H1 (cell line): ENCODE data around the gene EXOSC5. TPM values are rescaled to one million over a fixed set of nuclear protein-coding genes. Genes with fewer than 3 reads are reported as not detected.

Experiments used
- CTCF ChIA-PET: fragments of 300-600 bp; sonication (Branson Sonifier 250); formaldehyde crosslinking; loops from one replicate; lab custom pipeline; 2021; ENCODE audit not compliant: partially characterized antibody; lab: Charles Lee
- POLR2A ChIA-PET: fragments of 300-600 bp; sonication (Branson Sonifier 250); formaldehyde crosslinking; loops from one replicate; lab custom pipeline; 2021; ENCODE audit warnings: inconsistent platforms; ENCODE audit not compliant: partially characterized antibody; lab: Charles Lee
- DNase-seq, 2 experiments: peaks; one replicate each; pipeline versions ENCODE4 v3.0.0 to v3.0.0-alpha.2; 2010 to 2022; ENCODE audit warnings: low spot score in 2 of 2, low read depth in 1 of 2, mixed read lengths in 1 of 2
- FAIRE-seq: peaks from 2 replicates; lab custom pipeline; 2011; peaks lifted over from hg19 to GRCh38; lab: Jason Lieb, UNC
- H2AFZ ChIP-seq: 2 replicates; pipeline ENCODE4 v1.8.1; 2012; ENCODE audit warnings: low read length, inconsistent platforms
- H2AK5ac ChIP-seq: 2 replicates; pipeline ENCODE4 v1.6.1; 2013; ENCODE audit warnings: low read depth, low read length
- H2BK120ac ChIP-seq: replicated peaks from 2 replicates; pipeline ENCODE3; 2013; ENCODE audit warnings: low read depth, low read length, inconsistent platforms
- H2BK12ac ChIP-seq: 2 replicates; pipeline ENCODE4 v1.6.1; 2013; ENCODE audit warnings: low read depth, low read length
- H2BK15ac ChIP-seq: 2 replicates; pipeline ENCODE4 v1.6.1; 2013; ENCODE audit warnings: low read length
- H2BK20ac ChIP-seq: 2 replicates; pipeline ENCODE4 v1.6.1; 2013; ENCODE audit warnings: low read length
- H2BK5ac ChIP-seq: 2 replicates; pipeline ENCODE4 v1.6.1; 2013; ENCODE audit warnings: low read depth, low read length
- H3K14ac ChIP-seq: 2 replicates; pipeline ENCODE4 v1.6.1; 2013; ENCODE audit warnings: inconsistent platforms; ENCODE audit not compliant: insufficient read length
- H3K18ac ChIP-seq: 2 replicates; pipeline ENCODE4 v1.6.1; 2013; ENCODE audit warnings: low read length; ENCODE audit errors: extremely low read depth
- H3K23ac ChIP-seq: 2 replicates; pipeline ENCODE4 v1.6.1; 2013; ENCODE audit warnings: inconsistent platforms; ENCODE audit not compliant: insufficient read length
- H3K23me2 ChIP-seq: 2 replicates; pipeline ENCODE4 v1.6.1; 2013; ENCODE audit warnings: low read depth, low read length
- H3K27ac ChIP-seq: 2 replicates; pipeline ENCODE4 v1.6.1; 2011; ENCODE audit warnings: low read depth, low read length, inconsistent platforms
- H3K27me3 ChIP-seq, 4 experiments: replicated peaks in 1 of 4; 1 replicate in 1 of 4; 2 replicates in 3 of 4; pipeline versions ENCODE4 v1.6.1 to v1.8.1; 2011 to 2013; ENCODE audit warnings: low read length in 3 of 4, mild to moderate bottlenecking in 3 of 4, inconsistent platforms in 2 of 4, mixed read lengths in 2 of 4, moderate library complexity in 1 of 4; ENCODE audit not compliant: control insufficient read depth in 3 of 4, insufficient read depth in 3 of 4; ENCODE audit errors: extremely low read depth in 1 of 4
- H3K36me3 ChIP-seq, 4 experiments: 2 replicates each; pipeline versions ENCODE4 v1.6.1 to v1.8.1; 2011 to 2013; ENCODE audit warnings: mild to moderate bottlenecking in 4 of 4, low read length in 3 of 4, moderate library complexity in 2 of 4, control low read depth in 1 of 4, inconsistent platforms in 1 of 4; ENCODE audit not compliant: insufficient read depth in 4 of 4, control insufficient read depth in 2 of 4
- H3K4ac ChIP-seq: replicated peaks from 2 replicates; pipeline ENCODE3; 2013; ENCODE audit warnings: low read length, low read depth, mixed read lengths, inconsistent platforms; ENCODE audit not compliant: insufficient read length
- H3K4me1 ChIP-seq, 4 experiments: replicated peaks in 1 of 4; 1 replicate in 1 of 4; 2 replicates in 3 of 4; pipeline versions ENCODE4 v1.6.1 to v1.8.1; 2011 to 2013; ENCODE audit warnings: low read length in 3 of 4, inconsistent platforms in 2 of 4, mixed read lengths in 1 of 4; ENCODE audit not compliant: insufficient read depth in 4 of 4, control insufficient read depth in 3 of 4
- H3K4me2 ChIP-seq, 2 experiments: 2 replicates each; pipeline versions ENCODE4 v1.6.1 to v1.8.1; 2011 to 2013; ENCODE audit warnings: low read depth in 2 of 2, low read length in 2 of 2, control low read depth in 1 of 2, inconsistent platforms in 1 of 2, mild to moderate bottlenecking in 1 of 2; ENCODE audit not compliant: insufficient read depth in 1 of 2
- H3K4me3 ChIP-seq, 4 experiments: fragments of 200-600, 300-600 bp in 1 of 4; sonication (generic), shearing (Covaris generic), sonication (Bioruptor Twin) in 1 of 4; 2 replicates each; pipeline versions ENCODE4 v1.5.1 to v1.8.1; 2011 to 2016; ENCODE audit warnings: low read length in 4 of 4, low read depth in 3 of 4, control low read depth in 2 of 4, inconsistent platforms in 2 of 4, mild to moderate bottlenecking in 2 of 4, mixed read lengths in 1 of 4, moderate library complexity in 1 of 4; ENCODE audit not compliant: insufficient read depth in 2 of 4; ENCODE audit errors: extremely low read depth in 1 of 4
- H3K56ac ChIP-seq: replicated peaks from 2 replicates; pipeline ENCODE3; 2013; ENCODE audit warnings: low read depth, mild to moderate bottlenecking, mixed read lengths, low read length, inconsistent platforms; ENCODE audit not compliant: insufficient read length
- H3K79me1 ChIP-seq: 2 replicates; pipeline ENCODE4 v1.6.1; 2013; ENCODE audit warnings: low read depth, low read length, control low read depth
- H3K79me2 ChIP-seq, 2 experiments: 2 replicates each; pipeline versions ENCODE4 v1.6.1 to v1.8.1; 2012 to 2013; ENCODE audit warnings: low read length in 2 of 2, mild to moderate bottlenecking in 2 of 2, inconsistent platforms in 1 of 2; ENCODE audit not compliant: insufficient read depth in 2 of 2, control insufficient read depth in 1 of 2
- H3K9ac ChIP-seq, 4 experiments: replicated peaks in 1 of 4; 1 replicate in 1 of 4; 2 replicates in 3 of 4; pipeline versions ENCODE4 v1.6.1 to v1.8.1; 2011 to 2013; ENCODE audit warnings: low read depth in 3 of 4, low read length in 3 of 4, control low read depth in 2 of 4, mild to moderate bottlenecking in 2 of 4, moderate library complexity in 2 of 4, inconsistent platforms in 1 of 4; ENCODE audit errors: extremely low read depth in 1 of 4
- H3K9me3 ChIP-seq, 2 experiments: 2 replicates each; pipeline versions ENCODE4 v1.6.1 to v1.8.1; 2012 to 2013; ENCODE audit warnings: mild to moderate bottlenecking in 2 of 2, moderate library complexity in 2 of 2, control low read depth in 1 of 2, inconsistent platforms in 1 of 2, low read depth in 1 of 2, low read length in 1 of 2, mixed read lengths in 1 of 2; ENCODE audit not compliant: insufficient read depth in 2 of 2
- H4K20me1 ChIP-seq, 2 experiments: replicated peaks in 1 of 2; 2 replicates each; pipeline versions ENCODE3 to v1.8.1; 2011 to 2013; ENCODE audit warnings: inconsistent platforms in 2 of 2, low read length in 2 of 2, mild to moderate bottlenecking in 1 of 2; ENCODE audit not compliant: insufficient read depth in 2 of 2, control insufficient read depth in 1 of 2
- H4K5ac ChIP-seq: 2 replicates; pipeline ENCODE4 v1.6.1; 2013; ENCODE audit warnings: low read length, low read depth, mixed read lengths, inconsistent platforms; ENCODE audit not compliant: insufficient read length
- H4K8ac ChIP-seq: 2 replicates; pipeline ENCODE4 v1.8.0; 2013; ENCODE audit warnings: mild to moderate bottlenecking, moderate library complexity, low read length, inconsistent platforms; ENCODE audit not compliant: insufficient read depth; ENCODE audit errors: extremely low read depth
- H4K91ac ChIP-seq: replicated peaks from 2 replicates; pipeline ENCODE3; 2013; ENCODE audit warnings: low read length, mixed read lengths, inconsistent platforms; ENCODE audit not compliant: insufficient read length
- BACH1 ChIP-seq: IDR thresholded peaks from 2 replicates; pipeline ENCODE4 v1.6.1; 2012; ENCODE audit warnings: low read length, improper control_type of control experiment
- BRCA1 ChIP-seq: IDR thresholded peaks from 2 replicates; pipeline ENCODE4 v1.6.1; 2012; ENCODE audit warnings: low read depth, low read length, improper control_type of control experiment
- CREB1 ChIP-seq: IDR thresholded peaks from 2 replicates; pipeline ENCODE4 v1.6.1; 2012; ENCODE audit warnings: inconsistent platforms
- E2F6 ChIP-seq: IDR thresholded peaks from 2 replicates; pipeline ENCODE4 v1.6.1; 2012; ENCODE audit warnings: inconsistent platforms
- EZH2 ChIP-seq: fragments of 200-600 bp; sonication (generic); IDR thresholded peaks from 2 replicates; pipeline ENCODE4 v1.7.1; 2012; ENCODE audit warnings: low read depth, mild to moderate bottlenecking, moderate library complexity, low read length, inconsistent platforms; ENCODE audit not compliant: severe bottlenecking
- HDAC2 ChIP-seq, 2 experiments: fragments of 300-600 bp in 1 of 2; sonication (generic) in 1 of 2; IDR thresholded peaks; 2 replicates each; pipeline ENCODE4 v1.6.1; 2011 to 2012; ENCODE audit warnings: low read depth in 2 of 2, low read length in 2 of 2, mild to moderate bottlenecking in 2 of 2, moderate library complexity in 2 of 2, borderline replicate concordance in 1 of 2, inconsistent platforms in 1 of 2
- JUND ChIP-seq: IDR thresholded peaks from 2 replicates; pipeline ENCODE4 v1.6.1; 2011; ENCODE audit warnings: mild to moderate bottlenecking, improper control_type of control experiment, low read length
- KDM1A ChIP-seq: fragments of 200-600, 300-600 bp; sonication (generic); IDR thresholded peaks from 2 replicates; pipeline ENCODE4 v1.7.1; 2016; ENCODE audit warnings: mild to moderate bottlenecking, low read length, borderline replicate concordance
- KDM5A ChIP-seq: fragments of 200-600 bp; IDR thresholded peaks from 2 replicates; pipeline ENCODE4 v1.7.1; 2012; ENCODE audit warnings: mild to moderate bottlenecking, low read length, inconsistent platforms, mixed read lengths
- NANOG ChIP-seq: IDR thresholded peaks from 2 replicates; pipeline ENCODE4 v1.6.1; 2011; ENCODE audit warnings: low read length, low read depth, mild to moderate bottlenecking, inconsistent platforms; ENCODE audit not compliant: insufficient read depth, poor library complexity, severe bottlenecking
- NRF1 ChIP-seq: IDR thresholded peaks from 2 replicates; pipeline ENCODE4 v1.6.1; 2011; ENCODE audit warnings: mild to moderate bottlenecking, low read depth, low read length, improper control_type of control experiment
- PHF8 ChIP-seq: fragments of 200-600 bp; sonication (generic); conservative IDR thresholded peaks from 2 replicates; pipeline ENCODE4 v1.7.1; 2012; ENCODE audit warnings: low read depth, mild to moderate bottlenecking, inconsistent platforms, low read length, moderate library complexity
- SIRT6 ChIP-seq: IDR thresholded peaks from one replicate; pipeline ENCODE4 v1.7.1; 2012; ENCODE audit warnings: low read length, inconsistent platforms
- SRF ChIP-seq: IDR thresholded peaks from 2 replicates; pipeline ENCODE4 v1.6.1; 2011; ENCODE audit warnings: mild to moderate bottlenecking, low read depth, low read length, moderate library complexity
- WGBS, 2 experiments: shearing (Covaris generic) in 1 of 2; methylation state at CpG; one replicate each; pipeline versions ENCODE4 v1.1.6 to v1.1.7; 2013 to 2015; ENCODE audit warnings: low lambda C conversion rate in 2 of 2, mixed read lengths in 2 of 2, inconsistent platforms in 1 of 2, low coverage in 1 of 2, missing lambda C conversion rate in 1 of 2; ENCODE audit not compliant: insufficient replicate concordance in 2 of 2, insufficient coverage in 1 of 2, insufficient read length in 1 of 2; ENCODE audit errors: extremely low coverage in 1 of 2, missing lambda C conversion rate in 1 of 2; 5-methylcytosine and 5-hydroxymethylcytosine counted together
- polyA plus RNA-seq, 7 experiments: library from polyadenylated mRNA; depleted of rRNA in 3 of 7; stranded (reverse) in 5 of 7; unstranded in 2 of 7; fragments of >200 nt in 5 of 7; fragments of 200-250 nt in 2 of 7; gene quantifications; 1 replicate in 5 of 7; 2 replicates in 1 of 7; 4 replicates in 1 of 7; pipeline versions ENCODE4 v1.2.1 to v1.2.3, GENCODE V29; 2011 to 2013; ENCODE audit warnings: missing spikeins in 2 of 7, mixed read lengths in 2 of 7
- total RNA-seq: library from RNA; stranded (reverse); fragmentation: NEBNext Ultra II Directional; extraction: Animal tissue kit (Norgen Biotek cat#: 25700); gene quantifications from 2 replicates; pipeline ENCODE4 v1.2.1, GENCODE V29; 2021

Gene EXOSC5
- total and polyA plus RNA-seq, 2 of the 8 experiments (the other 6 are each of a cell fraction or from before 2014, with no cell fraction given): 56.2 to 92.8 TPM

- TF ChIP-seq PHF8 (no peak), KDM5A (no peak), HDAC2 (IDR thresholded peaks at IDR 0.05; ENCODE audit: borderline replicate concordance in 1 of 2, low read depth in 2 of 2, low read length in 2 of 2) (no peak), NANOG (no peak), BRCA1 (no peak), CREB1 (no peak), SRF (no peak), BACH1 (no peak), KDM1A (no peak), E2F6 (no peak), NRF1 (no peak), SIRT6 (no peak), JUND (no peak), EZH2 (no peak)
- Histone ChIP-seq H2BK5ac (no peak overlapping the region), H3K4me2 (no peak overlapping the region), H3K18ac (no peak overlapping the region), H3K79me1 (no peaks in the 10 kb centered on the region; the same call in 1 of the 2 replicates), H4K20me1 (no peaks in the 10 kb centered on the region), H4K5ac (no peak overlapping the region), H3K27me3 (peaks cover 0 to 9% (median 2%) of the 10 kb centered on the region in 4 experiments; a peak in 4 of 7 replicates), H3K4ac (no peak overlapping the region), H2BK120ac (no peak overlapping the region), H2BK15ac (no peak overlapping the region), H2BK12ac (no peak overlapping the region), H3K36me3 (no peaks in the 10 kb centered on the region), H3K4me1 (peaks cover 0 to 5% (median 2%) of the 10 kb centered on the region in 4 experiments; a peak in 5 of 7 replicates), H3K23me2 (peaks cover 12% of the 10 kb centered on the region), H3K9ac (no peak overlapping the region), H4K8ac (no peak overlapping the region), H3K23ac (no peak overlapping the region), H3K79me2 (no peaks in the 10 kb centered on the region), H3K9me3 (no peaks in the 10 kb centered on the region), H3K14ac (no peak overlapping the region), H4K91ac (no peak overlapping the region), H2AK5ac (no peak overlapping the region), H3K56ac (no peak overlapping the region), H3K27ac (no peak overlapping the region), H2AFZ (no peak overlapping the region), H2BK20ac (no peak overlapping the region), H3K4me3 (no peak overlapping the region)
- ChIA-PET POLR2A (interaction anchor here (1.5 to 2.2 kb wide), 2 partner anchors 7 to 9 kb away, joined by 3 to 8 read pairs; partner anchors contain the start of gene B9D2), CTCF (interaction anchor here (0.6 to 3.0 kb wide), 4 partner anchors 8 to 51 kb away, joined by 3 to 11 read pairs (median 4); partner anchors contain the start of gene B9D2)
- WGBS, 2 experiments: 94% methylated on average over 2 of the region's 2 CpGs; no CpG with 5 or more reads in 1 of the 2 experiments
- FAIRE-seq (no peak), DNase-seq (no peak)
Measured at GRCh38 chr19:41372501-41372900, 24.7 kb downstream of the EXOSC5 start.
